OCI-LY3 (cell line): ENCODE measurements around the gene PAGR1.

Experiments used
- EZH2phosphoT487 ChIP-seq: fragments of 200-600 bp; shearing (Covaris generic); IDR thresholded peaks from 2 replicates; pipeline ENCODE4 v1.6.1; 2018; ENCODE audit warnings: antibody characterized with exemption, mixed run types, low read depth
- TF ChIP-seq, protein P1 (sequence below): fragments of 200-600, 300-600 bp; sonication (generic); IDR thresholded peaks from 2 replicates; pipeline ENCODE4 v1.5.1; 2014; ENCODE audit warnings: antibody characterized with exemption, low read length, low read depth

DNA sequence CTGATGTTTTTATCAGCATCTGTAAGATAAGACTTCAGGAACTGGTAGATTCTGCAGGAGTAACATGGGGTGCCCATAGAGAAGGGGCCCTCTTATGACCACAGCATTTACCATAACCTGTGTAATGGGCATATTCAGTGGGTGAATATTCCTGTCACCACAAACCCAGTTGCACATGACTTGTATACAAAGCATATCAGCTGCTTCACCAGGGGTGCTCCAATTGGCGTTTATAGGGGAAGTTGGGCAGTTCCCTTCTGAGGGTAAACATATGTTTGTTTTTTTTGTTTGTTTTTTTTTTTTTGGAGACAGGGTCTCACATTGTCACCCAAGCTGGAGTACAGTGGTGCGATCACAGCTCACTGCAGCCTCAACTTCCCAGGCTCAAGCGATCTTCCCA, 49.4 kb upstream of the PAGR1 start:
- TF ChIP-seq, protein P1, sequence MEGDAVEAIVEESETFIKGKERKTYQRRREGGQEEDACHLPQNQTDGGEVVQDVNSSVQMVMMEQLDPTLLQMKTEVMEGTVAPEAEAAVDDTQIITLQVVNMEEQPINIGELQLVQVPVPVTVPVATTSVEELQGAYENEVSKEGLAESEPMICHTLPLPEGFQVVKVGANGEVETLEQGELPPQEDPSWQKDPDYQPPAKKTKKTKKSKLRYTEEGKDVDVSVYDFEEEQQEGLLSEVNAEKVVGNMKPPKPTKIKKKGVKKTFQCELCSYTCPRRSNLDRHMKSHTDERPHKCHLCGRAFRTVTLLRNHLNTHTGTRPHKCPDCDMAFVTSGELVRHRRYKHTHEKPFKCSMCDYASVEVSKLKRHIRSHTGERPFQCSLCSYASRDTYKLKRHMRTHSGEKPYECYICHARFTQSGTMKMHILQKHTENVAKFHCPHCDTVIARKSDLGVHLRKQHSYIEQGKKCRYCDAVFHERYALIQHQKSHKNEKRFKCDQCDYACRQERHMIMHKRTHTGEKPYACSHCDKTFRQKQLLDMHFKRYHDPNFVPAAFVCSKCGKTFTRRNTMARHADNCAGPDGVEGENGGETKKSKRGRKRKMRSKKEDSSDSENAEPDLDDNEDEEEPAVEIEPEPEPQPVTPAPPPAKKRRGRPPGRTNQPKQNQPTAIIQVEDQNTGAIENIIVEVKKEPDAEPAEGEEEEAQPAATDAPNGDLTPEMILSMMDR = no peak
- TF ChIP-seq EZH2phosphoT487 = no peak
